NCI-H446 (cell line): ENCODE results near the gene PEPD.

Source experiments
- DNase-seq, 2 experiments: peaks; one replicate each; lab custom pipeline; 2025; lab: John Stamatoyannopoulos, UW

The PEPD gene

GRCh38 chr19:33459222-33460090, 62.1 kb downstream of the PEPD start:
- no peak for DNase-seq

GRCh38 chr19:33458807-33459206, 62.8 kb downstream of the PEPD start:
- DNase-seq, result no peak

- DNase-seq, result no peak
Measured at GRCh38 chr19:33458171-33458633, 63.4 kb downstream of the PEPD start.

GRCh38 chr19:33456845-33457220, 64.8 kb downstream of the PEPD start:
- no peak for DNase-seq

GRCh38 chr19:33456076-33456844, 65.3 kb downstream of the PEPD start:
- DNase-seq, result no peak

GRCh38 chr19:33453265-33453664, 68.3 kb downstream of the PEPD start:
- DNase-seq, result no peak

GRCh38 chr19:33450689-33451088, 70.9 kb downstream of the PEPD start:
- DNase-seq, result no peak

GRCh38 chr19:33449799-33450198, 71.8 kb downstream of the PEPD start:
- DNase-seq, result no peak

GRCh38 chr19:33448159-33448516, 73.5 kb downstream of the PEPD start:
- DNase-seq, result no peak

- DNase-seq, result no peak
Measured at GRCh38 chr19:33447336-33448158, 74.0 kb downstream of the PEPD start.

GRCh38 chr19:33446330-33447293, 75.0 kb downstream of the PEPD start:
- no peak for DNase-seq

- no peak for DNase-seq
Measured at GRCh38 chr19:33445442-33446329, 75.9 kb downstream of the PEPD start.

- DNase-seq, result no peak
Measured at GRCh38 chr19:33444562-33445441, 76.8 kb downstream of the PEPD start.

- DNase-seq, result no peak
Measured at GRCh38 chr19:33443638-33444561, 77.7 kb downstream of the PEPD start.

GRCh38 chr19:33442706-33443105, 78.9 kb downstream of the PEPD start:
- DNase-seq, result no peak

GRCh38 chr19:33441828-33442227, 79.8 kb downstream of the PEPD start:
- no peak for DNase-seq

- DNase-seq, result no peak
Measured at GRCh38 chr19:33441277-33441699, 80.3 kb downstream of the PEPD start.

- no peak for DNase-seq
Measured at GRCh38 chr19:33440682-33441081, 80.9 kb downstream of the PEPD start.
